ENCODE data around the gene TBC1D4. TPM values are rescaled to one million over a fixed set of nuclear protein-coding genes. Genes with fewer than 3 reads are reported as not detected.
A peak's percentile ranks its signal among the peaks of the same experiment; 100 is the strongest.
"Not testable (repeated sequence)": the region's sequence is repeated elsewhere in the genome, so short reads cannot be mapped to it uniquely, and the experiment has no call there.

The TBC1D4 gene
- total RNA-seq, 1 donor from 2014 or later: 30.4 TPM

- peak; percentile 18 for DNase-seq
These were observed 124.2 kb downstream of the TBC1D4 start for GRCh38 chr13:75357576-75358289.

- no peak for DNase-seq
These were observed 125.5 kb downstream of the TBC1D4 start for GRCh38 chr13:75356421-75356820.

GRCh38 chr13:75355609-75356008 is 126.4 kb downstream of the TBC1D4 start:
- DNase-seq: no peak

GRCh38 chr13:75353781-75354193 is 128.2 kb downstream of the TBC1D4 start:
- no peak for DNase-seq

- DNase-seq: no peak
These were observed 129.2 kb downstream of the TBC1D4 start for GRCh38 chr13:75352641-75353327.

GRCh38 chr13:75351538-75351937 is 130.4 kb downstream of the TBC1D4 start:
- not testable (repeated sequence) for DNase-seq

GRCh38 chr13:75347925-75348324 is 134.0 kb downstream of the TBC1D4 start:
- no peak for DNase-seq

GRCh38 chr13:75347457-75347856 is 134.5 kb downstream of the TBC1D4 start:
- no peak for DNase-seq

GRCh38 chr13:75345193-75345592 is 136.8 kb downstream of the TBC1D4 start:
- no peak for DNase-seq

- no peak for DNase-seq
These were observed 140.9 kb downstream of the TBC1D4 start for GRCh38 chr13:75341028-75341427.

GRCh38 chr13:75339635-75340374 is 142.2 kb downstream of the TBC1D4 start:
- no peak for DNase-seq

GRCh38 chr13:75334634-75335447 is 147.1 kb downstream of the TBC1D4 start:
- no peak for DNase-seq

- DNase-seq: no peak
These were observed 148.9 kb downstream of the TBC1D4 start for GRCh38 chr13:75333103-75333502.

- DNase-seq: no peak
These were observed 150.1 kb downstream of the TBC1D4 start for GRCh38 chr13:75331792-75332349.

- DNase-seq: no peak
These were observed 151.2 kb downstream of the TBC1D4 start for GRCh38 chr13:75330770-75331169.

GRCh38 chr13:75329723-75330122 is 152.2 kb downstream of the TBC1D4 start:
- no peak for DNase-seq

GRCh38 chr13:75329097-75329496 is 152.9 kb downstream of the TBC1D4 start:
- no peak for DNase-seq

- no peak for DNase-seq
These were observed 154.8 kb downstream of the TBC1D4 start for GRCh38 chr13:75327135-75327510.

- DNase-seq: peak; percentile 21
These were observed 155.5 kb downstream of the TBC1D4 start for GRCh38 chr13:75326173-75327134.

- DNase-seq: no peak
These were observed 156.3 kb downstream of the TBC1D4 start for GRCh38 chr13:75325711-75326110.
